ENCODE data around the gene FOXP4.

FOXP4 gene

GRCh38 chr6:41545703-41546474 is at the start of gene FOXP4:
Gene FOXP4, plus strand, starts transcription at chr6:41546381. Its CDS starts 19,380 bp downstream, at chr6:41565761.
- DNase-seq, result peak; percentile 32 to 95 (median 86)

- DNase-seq, result no peak
Observed at GRCh38 chr6:41497573-41497972, 48.6 kb upstream of the FOXP4 start.

GRCh38 chr6:41497994-41498393 is 48.2 kb upstream of the FOXP4 start:
- no peak for DNase-seq

GRCh38 chr6:41498968-41499599 is 47.1 kb upstream of the FOXP4 start:
- DNase-seq, result no peak

- no peak for DNase-seq
Observed at GRCh38 chr6:41500561-41500960, 45.6 kb upstream of the FOXP4 start.

GRCh38 chr6:41502566-41502916 is 43.6 kb upstream of the FOXP4 start:
- no peak for DNase-seq

- DNase-seq, result peak in 1 of 56 donors; percentile 24
Observed at GRCh38 chr6:41502917-41503671, 43.1 kb upstream of the FOXP4 start.

- peak in 5 of 56 donors; percentile 3 to 55 (median 12) for DNase-seq
Observed at GRCh38 chr6:41503827-41504465, 42.2 kb upstream of the FOXP4 start.

GRCh38 chr6:41504466-41505121 is 41.6 kb upstream of the FOXP4 start:
- DNase-seq, result peak in 1 of 56 donors; percentile 23

- DNase-seq, result peak in 19 of 56 donors; percentile 2 to 66 (median 16)
Observed at GRCh38 chr6:41505122-41506049, 40.8 kb upstream of the FOXP4 start.

GRCh38 chr6:41508479-41508878 is 37.7 kb upstream of the FOXP4 start:
- no peak for DNase-seq

GRCh38 chr6:41509580-41509979 is 36.6 kb upstream of the FOXP4 start:
- DNase-seq, result no peak

GRCh38 chr6:41511443-41512060 is 34.6 kb upstream of the FOXP4 start:
- DNase-seq, result no peak

- no peak for DNase-seq
Observed at GRCh38 chr6:41512146-41512701, 34.0 kb upstream of the FOXP4 start.

- DNase-seq, result no peak
Observed at GRCh38 chr6:41515995-41516394, 30.2 kb upstream of the FOXP4 start.

- no peak for DNase-seq
Observed at GRCh38 chr6:41518118-41518517, 28.1 kb upstream of the FOXP4 start.

- no peak for DNase-seq
Observed at GRCh38 chr6:41519305-41519744, 26.9 kb upstream of the FOXP4 start.

- DNase-seq, result no peak
Observed at GRCh38 chr6:41519745-41520699, 26.2 kb upstream of the FOXP4 start.
